Measurements from ENCODE around the gene ERI2.

Gene ERI2, protein sequence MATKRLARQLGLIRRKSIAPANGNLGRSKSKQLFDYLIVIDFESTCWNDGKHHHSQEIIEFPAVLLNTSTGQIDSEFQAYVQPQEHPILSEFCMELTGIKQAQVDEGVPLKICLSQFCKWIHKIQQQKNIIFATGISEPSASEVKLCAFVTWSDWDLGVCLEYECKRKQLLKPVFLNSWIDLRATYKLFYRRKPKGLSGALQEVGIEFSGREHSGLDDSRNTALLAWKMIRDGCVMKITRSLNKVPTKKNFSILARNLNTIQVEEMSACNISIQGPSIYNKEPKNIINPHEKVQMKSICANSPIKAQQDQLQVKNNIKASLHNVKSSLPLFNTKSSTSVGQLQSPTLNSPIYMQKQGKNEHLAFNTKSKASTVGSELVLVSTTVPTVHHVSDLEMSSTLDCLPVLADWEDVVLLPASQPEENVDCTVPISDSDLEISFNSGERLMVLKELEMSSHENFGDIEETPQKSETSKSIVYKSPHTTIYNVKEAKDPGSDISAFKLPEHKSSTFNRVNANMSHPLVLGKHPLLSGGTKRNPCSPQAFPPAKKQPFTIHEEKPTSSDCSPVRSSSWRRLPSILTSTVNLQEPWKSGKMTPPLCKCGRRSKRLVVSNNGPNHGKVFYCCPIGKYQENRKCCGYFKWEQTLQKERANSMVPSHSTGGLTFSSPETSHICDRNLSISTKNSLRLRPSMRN

DNA sequence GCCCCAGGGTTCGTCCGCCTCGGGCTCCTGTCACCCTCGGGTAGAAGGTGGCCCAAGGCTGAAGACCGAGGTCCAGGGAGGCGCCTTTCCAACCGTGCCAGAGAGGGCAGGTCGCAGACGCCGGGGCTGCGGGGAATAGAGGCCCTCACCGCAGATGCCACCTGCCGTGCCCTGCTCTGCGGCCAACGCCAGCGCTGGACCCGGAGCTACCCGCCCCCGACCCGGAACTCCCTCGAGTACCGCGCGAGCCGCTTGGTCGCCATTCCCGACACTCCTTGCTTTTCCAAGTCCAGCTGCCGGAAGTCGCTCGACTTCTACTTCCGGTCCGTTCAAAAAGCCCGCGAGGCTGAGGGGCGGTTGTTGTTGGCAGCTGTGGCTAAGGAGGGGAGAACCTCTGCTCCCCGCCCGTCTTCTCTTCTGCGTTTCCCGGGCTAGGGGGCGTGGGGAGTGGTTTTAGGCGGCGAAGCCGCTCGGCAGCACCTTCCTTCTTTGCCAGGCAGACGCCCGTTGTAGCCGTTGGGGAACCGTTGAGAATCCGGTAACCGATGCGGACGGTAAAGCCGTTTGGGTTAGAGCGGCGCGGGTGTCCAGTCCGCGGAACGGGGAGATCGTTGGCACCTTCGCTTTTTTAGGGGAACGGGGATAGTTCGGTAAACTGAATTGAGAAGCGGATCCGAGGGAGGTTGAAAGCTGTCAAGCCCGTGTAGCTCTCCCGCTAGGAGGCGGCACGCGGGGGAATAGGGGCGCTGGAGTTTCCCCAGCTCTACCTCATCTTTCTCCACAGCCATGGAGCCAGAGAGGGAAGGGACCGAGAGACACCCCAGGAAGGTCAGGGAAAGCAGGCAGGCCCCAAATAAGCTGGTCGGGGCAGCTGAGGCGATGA lies at the start of gene ERI2, which contains the start of gene REXO5:
Gene ERI2, minus strand, starts transcription at position 305 of the 883 bp plus-strand sequence. Its CDS starts 42 bp downstream, at position 263.
Gene REXO5, plus strand, starts transcription at position 360 of the 883 bp plus-strand sequence. Its CDS starts 427 bp downstream, at position 787.
- H3K27ac ChIP-seq (ENCODE audit: low read length), result peak within 1 kb of the TSS; percentile 87
- H3K9me3 ChIP-seq (ENCODE audit: control insufficient read depth in 2 of 2, low read length in 2 of 2), result no peaks in the 10 kb centered on the region
- no peaks in the 10 kb centered on the region for H3K36me3 ChIP-seq (ENCODE audit: control insufficient read depth in 2 of 2, insufficient read depth in 2 of 2, low read length in 2 of 2)
- H3K9ac ChIP-seq (ENCODE audit: low read length in 2 of 2), result peak within 1 kb of the TSS; percentile 88 to 90
- peaks cover 8% of the 10 kb centered on the region for H3K4me1 ChIP-seq (ENCODE audit: control insufficient read depth, insufficient read depth, low read length)
- H3K4me3 ChIP-seq (ENCODE audit: low read length in 2 of 2), result peak within 1 kb of the TSS; percentile 77 to 94
- no peaks in the 10 kb centered on the region for H3K27me3 ChIP-seq (ENCODE audit: control insufficient read depth in 1 of 2, insufficient read depth in 2 of 2, low read length in 2 of 2)

DNA sequence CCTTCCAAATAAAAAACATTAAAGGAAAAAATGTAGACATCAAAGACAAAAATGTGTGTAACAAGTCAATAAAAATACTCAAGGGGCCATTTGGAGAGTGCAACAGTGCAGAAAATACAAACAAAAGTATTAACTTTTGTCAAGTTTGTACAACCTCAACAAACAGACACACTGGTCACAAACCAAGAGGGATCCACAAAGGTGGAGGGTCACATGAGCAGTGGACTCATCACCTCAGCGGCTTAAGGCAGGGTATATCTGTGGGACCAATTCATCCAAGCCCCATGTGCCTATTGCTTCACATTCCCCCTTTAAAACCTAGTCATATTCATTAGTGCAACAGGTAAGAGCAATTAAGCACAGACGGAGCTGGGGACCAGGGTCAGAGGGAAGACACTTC lies 48.7 kb upstream of the ERI2 start:
- Histone ChIP-seq H3K9ac (ENCODE audit: low read length in 2 of 2) (no peak overlapping the region), H3K9me3 (ENCODE audit: control insufficient read depth in 2 of 2, low read length in 2 of 2) (no peaks in the 10 kb centered on the region), H3K4me1 (ENCODE audit: control insufficient read depth, insufficient read depth, low read length) (peaks cover 18% of the 10 kb centered on the region), H3K27me3 (ENCODE audit: control insufficient read depth in 1 of 2, insufficient read depth in 2 of 2, low read length in 2 of 2) (no peaks in the 10 kb centered on the region), H3K27ac (ENCODE audit: low read length) (no peak overlapping the region), H3K4me3 (ENCODE audit: low read length in 2 of 2) (no peak overlapping the region), H3K36me3 (ENCODE audit: control insufficient read depth in 2 of 2, insufficient read depth in 2 of 2, low read length in 2 of 2) (peaks cover 7 to 13% of the 10 kb centered on the region in 2 donors)

DNA sequence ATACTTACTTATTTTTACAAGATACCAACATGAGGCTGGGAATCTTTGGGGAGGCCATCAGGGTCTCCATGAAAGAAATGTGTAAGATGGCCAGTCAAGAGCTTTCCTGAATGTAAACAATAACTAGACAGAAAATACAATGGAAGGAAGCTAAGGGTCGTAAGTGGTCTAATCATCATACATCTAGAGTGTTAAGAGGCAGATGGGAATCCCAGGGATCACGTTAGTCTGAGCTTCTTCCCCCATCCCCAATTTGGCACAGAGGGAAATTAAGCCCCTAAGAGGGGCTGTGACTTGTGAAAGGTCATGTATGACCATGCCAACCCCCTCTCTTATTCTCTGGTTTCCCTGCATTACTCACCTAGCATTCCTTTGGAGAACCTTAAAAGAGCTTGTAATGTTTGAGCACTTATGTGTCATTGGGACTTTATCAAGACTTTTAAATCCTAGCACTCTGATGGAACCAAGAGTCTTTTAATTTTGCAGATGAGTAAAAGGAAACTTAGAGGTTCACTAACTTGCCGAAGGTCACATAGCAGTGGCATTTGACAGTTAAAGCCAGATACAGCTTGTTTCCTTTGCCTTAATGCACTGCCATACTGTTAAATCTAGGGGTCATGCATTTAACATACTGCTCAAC lies 47.8 kb upstream of the ERI2 start:
- Histone ChIP-seq H3K4me1 (ENCODE audit: control insufficient read depth, insufficient read depth, low read length) (peaks cover 13% of the 10 kb centered on the region), H3K9ac (ENCODE audit: low read length in 2 of 2) (no peak overlapping the region), H3K27me3 (ENCODE audit: control insufficient read depth in 1 of 2, insufficient read depth in 2 of 2, low read length in 2 of 2) (no peaks in the 10 kb centered on the region), H3K9me3 (ENCODE audit: control insufficient read depth in 2 of 2, low read length in 2 of 2) (no peaks in the 10 kb centered on the region), H3K4me3 (ENCODE audit: low read length in 2 of 2) (no peak overlapping the region), H3K36me3 (ENCODE audit: control insufficient read depth in 2 of 2, insufficient read depth in 2 of 2, low read length in 2 of 2) (peaks cover 7 to 9% of the 10 kb centered on the region in 2 donors), H3K27ac (ENCODE audit: low read length) (no peak overlapping the region)

DNA sequence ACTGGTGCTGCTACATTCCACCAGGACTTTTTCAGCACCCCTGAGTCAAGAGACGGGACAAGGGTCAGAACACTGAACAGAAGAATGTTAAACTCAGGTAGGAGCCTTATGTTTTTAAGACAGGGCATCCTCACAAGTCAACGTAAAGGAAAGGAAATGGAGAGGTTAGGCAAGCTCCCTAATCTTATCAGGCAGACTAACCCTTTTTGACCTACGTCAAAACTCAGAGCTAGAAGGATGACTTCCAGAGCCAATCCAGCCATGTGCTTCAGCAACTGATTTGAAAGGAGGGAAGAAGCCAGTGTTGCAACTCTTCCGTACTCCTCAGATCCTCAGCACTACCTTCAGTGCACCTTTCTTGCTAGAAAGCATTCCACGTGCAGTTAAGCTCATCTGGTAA lies 46.9 kb upstream of the ERI2 start:
- Histone ChIP-seq H3K9me3 (ENCODE audit: control insufficient read depth in 2 of 2, low read length in 2 of 2) (no peaks in the 10 kb centered on the region), H3K27me3 (ENCODE audit: control insufficient read depth in 1 of 2, insufficient read depth in 2 of 2, low read length in 2 of 2) (no peaks in the 10 kb centered on the region), H3K4me3 (ENCODE audit: low read length in 2 of 2) (no peak overlapping the region), H3K4me1 (ENCODE audit: control insufficient read depth, insufficient read depth, low read length) (peaks cover 13% of the 10 kb centered on the region), H3K9ac (ENCODE audit: low read length in 2 of 2) (no peak overlapping the region), H3K36me3 (ENCODE audit: control insufficient read depth in 2 of 2, insufficient read depth in 2 of 2, low read length in 2 of 2) (peaks cover 7 to 9% of the 10 kb centered on the region in 2 donors), H3K27ac (ENCODE audit: low read length) (no peak overlapping the region)

DNA sequence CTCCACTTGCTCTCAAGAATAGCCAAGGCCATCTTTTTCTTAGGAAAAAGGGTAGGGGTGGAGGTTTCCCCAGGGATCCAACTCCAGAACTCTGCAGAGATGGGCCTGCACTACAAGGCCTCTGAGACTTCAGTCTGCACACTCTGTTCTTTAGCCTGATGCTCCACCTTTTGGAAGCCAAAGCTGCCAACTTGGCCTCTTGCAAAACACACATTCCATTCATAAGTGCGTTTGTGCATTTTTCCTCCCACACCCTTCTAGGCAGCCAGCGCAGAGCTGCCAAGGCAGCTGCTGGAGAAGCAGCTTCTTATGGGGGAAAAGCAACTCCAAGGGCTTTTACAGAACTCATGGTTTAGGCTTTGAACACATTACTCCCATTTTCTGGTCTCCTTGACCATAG lies 45.3 kb upstream of the ERI2 start:
- H3K4me3 ChIP-seq (ENCODE audit: low read length in 2 of 2), result no peak overlapping the region
- H3K9me3 ChIP-seq (ENCODE audit: control insufficient read depth in 2 of 2, low read length in 2 of 2), result no peaks in the 10 kb centered on the region
- H3K4me1 ChIP-seq (ENCODE audit: control insufficient read depth, insufficient read depth, low read length), result peaks cover 13% of the 10 kb centered on the region
- peak overlapping the region; percentile 72 for H3K27ac ChIP-seq (ENCODE audit: low read length)
- peak overlapping the region in 1 of 2 donors; percentile 47 for H3K9ac ChIP-seq (ENCODE audit: low read length in 2 of 2)
- no peaks in the 10 kb centered on the region for H3K27me3 ChIP-seq (ENCODE audit: control insufficient read depth in 1 of 2, insufficient read depth in 2 of 2, low read length in 2 of 2)
- peaks cover 5 to 6% of the 10 kb centered on the region in 2 donors for H3K36me3 ChIP-seq (ENCODE audit: control insufficient read depth in 2 of 2, insufficient read depth in 2 of 2, low read length in 2 of 2)

DNA sequence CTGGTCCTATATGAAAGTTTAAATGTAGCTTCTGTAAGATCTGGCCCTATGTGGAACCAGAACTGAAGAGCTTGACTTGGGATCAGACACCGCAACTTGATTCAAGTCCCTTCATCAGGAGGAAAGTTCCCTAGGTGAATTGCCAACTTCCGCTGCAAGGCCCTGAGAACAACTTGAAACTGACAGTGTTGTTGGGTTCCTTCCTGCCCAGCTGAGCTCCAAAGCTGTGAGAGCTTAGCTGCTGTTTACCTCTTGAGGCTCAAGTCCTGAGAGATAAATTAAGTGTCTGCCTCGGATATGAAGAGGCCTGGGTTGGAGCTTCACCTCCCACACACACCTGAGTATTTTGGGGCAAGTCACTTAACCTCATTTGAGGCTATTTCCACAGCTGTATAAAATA lies 44.7 kb upstream of the ERI2 start:
- H3K36me3 ChIP-seq (ENCODE audit: control insufficient read depth in 2 of 2, insufficient read depth in 2 of 2, low read length in 2 of 2), result peaks cover 5 to 6% of the 10 kb centered on the region in 2 donors
- no peak overlapping the region for H3K4me3 ChIP-seq (ENCODE audit: low read length in 2 of 2)
- peak overlapping the region; percentile 29 to 47 for H3K9ac ChIP-seq (ENCODE audit: low read length in 2 of 2)
- peak overlapping the region; percentile 72 for H3K27ac ChIP-seq (ENCODE audit: low read length)
- H3K4me1 ChIP-seq (ENCODE audit: control insufficient read depth, insufficient read depth, low read length), result peaks cover 13% of the 10 kb centered on the region
- no peaks in the 10 kb centered on the region for H3K9me3 ChIP-seq (ENCODE audit: control insufficient read depth in 2 of 2, low read length in 2 of 2)
- H3K27me3 ChIP-seq (ENCODE audit: control insufficient read depth in 1 of 2, insufficient read depth in 2 of 2, low read length in 2 of 2), result no peaks in the 10 kb centered on the region

DNA sequence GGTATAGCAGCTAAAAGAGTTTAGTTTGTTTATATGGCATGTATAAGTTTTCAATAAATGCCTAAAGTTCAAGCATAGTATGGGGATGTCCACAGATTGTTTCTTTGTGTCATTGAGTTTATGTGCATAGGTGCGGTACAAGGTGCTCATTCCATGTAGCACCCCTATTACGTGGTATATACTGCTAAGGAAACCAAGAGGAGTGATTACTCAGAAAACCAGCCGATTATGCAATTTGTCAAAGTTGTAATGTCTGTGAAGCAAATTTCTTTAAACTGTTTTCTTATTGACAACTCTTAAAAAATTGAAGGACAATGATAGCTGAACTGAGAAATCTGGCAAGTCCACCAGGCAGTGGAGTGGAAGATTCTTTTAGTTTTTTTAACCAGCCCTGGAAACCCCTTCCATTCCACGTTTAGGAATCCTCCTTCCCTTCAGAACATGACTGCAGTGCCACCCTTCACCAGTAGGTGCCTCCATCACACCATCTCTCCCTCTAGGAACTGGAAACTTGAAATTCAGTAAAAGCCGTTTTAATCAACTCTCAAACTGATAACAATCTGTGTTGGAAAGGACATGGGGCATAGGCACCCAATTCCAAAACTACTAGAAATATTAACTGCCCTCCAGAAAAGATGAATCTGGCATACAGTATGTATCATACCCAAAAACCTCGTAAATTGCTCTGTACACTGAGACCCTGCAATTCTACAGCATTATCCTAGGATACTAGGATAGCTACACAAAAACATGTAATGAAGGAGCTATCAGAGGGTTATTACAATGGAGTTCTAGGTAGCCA lies 43.5 kb upstream of the ERI2 start:
- Histone ChIP-seq H3K4me3 (ENCODE audit: low read length in 2 of 2) (no peak overlapping the region), H3K27ac (ENCODE audit: low read length) (no peak overlapping the region)

DNA sequence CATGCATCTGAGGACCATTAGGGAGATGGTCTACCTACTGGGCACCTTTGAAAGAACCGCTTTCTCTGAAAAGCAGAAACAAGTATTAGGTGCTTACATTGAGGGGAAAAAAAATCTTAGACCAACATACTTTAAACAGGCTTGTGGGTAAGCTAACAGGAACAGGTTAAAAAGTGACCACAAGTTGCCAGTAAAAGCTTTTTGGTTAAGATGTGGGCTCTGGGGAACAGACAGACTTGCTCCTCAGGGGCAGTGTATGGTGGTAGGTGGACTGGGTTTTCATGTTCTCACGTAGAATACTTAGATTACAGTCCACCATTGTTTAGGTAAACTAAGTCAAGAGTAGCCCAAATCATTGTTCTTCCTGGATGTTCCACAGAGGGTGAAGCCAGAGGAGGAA lies 41.3 kb upstream of the ERI2 start:
- Histone ChIP-seq H3K4me1 (ENCODE audit: control insufficient read depth, insufficient read depth, low read length) (peaks cover 13% of the 10 kb centered on the region), H3K9me3 (ENCODE audit: control insufficient read depth in 2 of 2, low read length in 2 of 2) (no peaks in the 10 kb centered on the region), H3K27ac (ENCODE audit: low read length) (no peak overlapping the region), H3K4me3 (ENCODE audit: low read length in 2 of 2) (no peak overlapping the region), H3K9ac (ENCODE audit: low read length in 2 of 2) (no peak overlapping the region), H3K27me3 (ENCODE audit: control insufficient read depth in 1 of 2, insufficient read depth in 2 of 2, low read length in 2 of 2) (no peaks in the 10 kb centered on the region), H3K36me3 (ENCODE audit: control insufficient read depth in 2 of 2, insufficient read depth in 2 of 2, low read length in 2 of 2) (peaks cover 0 to 4% of the 10 kb centered on the region in 2 donors)

More for the DNA sequence above, 43.5 kb upstream of the ERI2 start:
- Histone ChIP-seq H3K9me3 (ENCODE audit: control insufficient read depth in 2 of 2, low read length in 2 of 2) (no peaks in the 10 kb centered on the region), H3K36me3 (ENCODE audit: control insufficient read depth in 2 of 2, insufficient read depth in 2 of 2, low read length in 2 of 2) (peaks cover 0 to 4% of the 10 kb centered on the region in 2 donors), H3K9ac (ENCODE audit: low read length in 2 of 2) (peak overlapping the region in 1 of 2 donors; percentile 8), H3K4me1 (ENCODE audit: control insufficient read depth, insufficient read depth, low read length) (peaks cover 13% of the 10 kb centered on the region), H3K27me3 (ENCODE audit: control insufficient read depth in 1 of 2, insufficient read depth in 2 of 2, low read length in 2 of 2) (no peaks in the 10 kb centered on the region)

DNA sequence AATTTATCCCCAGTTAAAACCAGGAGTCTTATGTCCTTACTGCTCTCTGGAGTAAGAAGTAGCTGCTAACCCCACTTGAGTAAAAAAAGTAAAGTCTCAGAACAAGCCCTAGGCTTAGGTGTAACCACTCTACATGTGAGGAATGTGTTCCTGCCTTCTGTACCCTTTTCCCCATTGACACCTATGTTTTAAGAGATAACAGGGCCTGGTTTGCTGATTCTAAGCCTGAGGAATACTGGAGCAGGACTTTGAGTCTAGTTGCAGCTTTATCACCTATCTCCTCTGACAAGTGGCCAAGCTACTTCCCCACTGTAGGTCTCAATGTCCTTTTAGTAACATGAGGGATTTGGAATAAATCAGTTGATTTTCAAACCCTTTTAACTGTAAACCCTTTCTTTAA lies 40.3 kb upstream of the ERI2 start:
- Histone ChIP-seq H3K9ac (ENCODE audit: low read length in 2 of 2) (no peak overlapping the region), H3K27ac (ENCODE audit: low read length) (no peak overlapping the region), H3K27me3 (ENCODE audit: control insufficient read depth in 1 of 2, insufficient read depth in 2 of 2, low read length in 2 of 2) (no peaks in the 10 kb centered on the region), H3K36me3 (ENCODE audit: control insufficient read depth in 2 of 2, insufficient read depth in 2 of 2, low read length in 2 of 2) (peaks cover 0 to 4% of the 10 kb centered on the region in 2 donors), H3K9me3 (ENCODE audit: control insufficient read depth in 2 of 2, low read length in 2 of 2) (no peaks in the 10 kb centered on the region), H3K4me1 (ENCODE audit: control insufficient read depth, insufficient read depth, low read length) (peaks cover 10% of the 10 kb centered on the region), H3K4me3 (ENCODE audit: low read length in 2 of 2) (no peak overlapping the region)
